Caco-2 (cell line): ENCODE data around the gene KCMF1. TPM values are rescaled to one million over a fixed set of nuclear protein-coding genes. Genes with fewer than 3 reads are reported as not detected.

Source experiments
- BruUV-seq: library from RNA; stranded (reverse); fragments of 400-500 nt; replicated peaks from 2 replicates; lab custom pipeline; 2021; lab: Mats Ljungman, UMichigan
- CTCF ChIA-PET: fragments of 300-600 bp; sonication (Branson Sonifier 250); formaldehyde crosslinking; loops from one replicate; lab custom pipeline; 2022; ENCODE audit warnings: antibody characterized with exemption; lab: Charles Lee
- POLR2A ChIA-PET: fragments of 300-600 bp; sonication (Branson Sonifier 250); formaldehyde crosslinking; loops from one replicate; lab custom pipeline; 2022; ENCODE audit warnings: antibody characterized with exemption; lab: Charles Lee
- DNase-seq, 2 experiments: peaks; one replicate each; pipeline versions ENCODE4 v3.0.0 to v3.0.0-alpha.2; 2020 to 2022
- H3K27me3 ChIP-seq: replicated peaks from 2 replicates; pipeline ENCODE4 v1.6.0; 2011; ENCODE audit warnings: low read length; ENCODE audit not compliant: control insufficient read depth, insufficient read depth
- H3K36me3 ChIP-seq: 2 replicates; pipeline ENCODE4 v1.5.1; 2011; ENCODE audit warnings: low read length; ENCODE audit not compliant: control insufficient read depth, insufficient read depth
- H3K4me1 ChIP-seq: fragments of 250-450 bp; sonication (Bioruptor Pico); 2 replicates; pipeline ENCODE4 v1.5.1; 2020; ENCODE audit warnings: mild to moderate bottlenecking
- H3K4me3 ChIP-seq: 2 replicates; pipeline ENCODE4 v1.5.1; 2011; ENCODE audit warnings: low read depth, mild to moderate bottlenecking, control low read depth, low read length
- H3K9me3 ChIP-seq: fragments of 250-450 bp; sonication (Bioruptor Pico); 2 replicates; pipeline ENCODE4 v1.5.1; 2020; ENCODE audit warnings: mild to moderate bottlenecking, moderate library complexity
- H3K27ac Mint-ChIP-seq: one replicate; pipeline ENCODE4 v1.8.0; 2022; ENCODE audit warnings: mixed read lengths; ENCODE audit not compliant: unreplicated experiment
- H3K27me3 Mint-ChIP-seq: one replicate; pipeline ENCODE4 v1.8.0; 2022; ENCODE audit warnings: mixed read lengths; ENCODE audit not compliant: insufficient read depth, unreplicated experiment
- H3K36me3 Mint-ChIP-seq: one replicate; pipeline ENCODE4 v1.8.0; 2022; ENCODE audit warnings: mild to moderate bottlenecking, mixed read lengths; ENCODE audit not compliant: insufficient read depth, unreplicated experiment
- H3K4me1 Mint-ChIP-seq: one replicate; pipeline ENCODE4 v1.8.0; 2022; ENCODE audit warnings: low read depth, mixed read lengths; ENCODE audit not compliant: unreplicated experiment
- H3K4me3 Mint-ChIP-seq: one replicate; pipeline ENCODE4 v1.8.0; 2022; ENCODE audit warnings: mild to moderate bottlenecking, moderate library complexity, mixed read lengths; ENCODE audit not compliant: unreplicated experiment
- H3K9me3 Mint-ChIP-seq: one replicate; pipeline ENCODE4 v1.8.0; 2022; ENCODE audit warnings: mixed read lengths; ENCODE audit not compliant: unreplicated experiment
- CTCF ChIP-seq, 2 experiments: fragments of 200-600 bp in 1 of 2; IDR thresholded peaks; 1 replicate in 1 of 2; 2 replicates in 1 of 2; pipeline versions ENCODE4 v1.5.1 to v1.8.0; 2011 to 2022; ENCODE audit warnings: antibody characterized with exemption in 1 of 2, control low read depth in 1 of 2, inconsistent platforms in 1 of 2, low read depth in 1 of 2, low read length in 1 of 2, mild to moderate bottlenecking in 1 of 2, moderate library complexity in 1 of 2; ENCODE audit not compliant: insufficient read depth in 1 of 2, severe bottlenecking in 1 of 2, unreplicated experiment in 1 of 2
- intact Hi-C: fragments of 100-400 bp; cut with micrococcal nuclease; formaldehyde crosslinking; loops from one replicate; pipeline ENCODE4 v1.10.0; 2022; ENCODE audit not compliant: unreplicated experiment
- total RNA-seq: library from RNA; stranded (reverse); gene quantifications from 2 replicates; pipeline ENCODE4 v1.2.3, GENCODE V29; 2022

The KCMF1 gene
- total RNA-seq, 1 experiment from 2014 or later, result 81.5 TPM

GRCh38 chr2:85104228-85104627 is 133.3 kb downstream of the KCMF1 start:
- POLR2A ChIA-PET, result no interaction called here
- H3K4me3 ChIP-seq, result no peak overlapping the region
- Mint-ChIP-seq H3K27ac (no peak overlapping the region), H3K4me3 (no peak overlapping the region), H3K4me1 (peaks cover under 1% of the 10 kb centered on the region), H3K27me3 (peaks cover 17% of the 10 kb centered on the region), H3K36me3 (no peaks in the 10 kb centered on the region), H3K9me3 (no peaks in the 10 kb centered on the region)
- no peak for DNase-seq
- BruUV-seq, result no TSS peak
- CTCF ChIA-PET, result no interaction called here
- no peaks in the 10 kb centered on the region for H3K9me3 ChIP-seq
- no peak for TF ChIP-seq CTCF (IDR thresholded peaks at IDR 0.05; ENCODE audit: insufficient read depth in 1 of 2, low read depth in 1 of 2, low read length in 1 of 2, severe bottlenecking in 1 of 2, unreplicated experiment in 1 of 2)
- H3K4me1 ChIP-seq, result no peaks in the 10 kb centered on the region
- no peaks in the 10 kb centered on the region for H3K27me3 ChIP-seq
- H3K36me3 ChIP-seq, result no peaks in the 10 kb centered on the region
- intact Hi-C loops, result no loop called here

- H3K36me3 Mint-ChIP-seq, result no peaks in the 10 kb centered on the region
- no peaks in the 10 kb centered on the region for H3K27me3 ChIP-seq
- H3K27ac Mint-ChIP-seq, result no peak overlapping the region
- peaks cover 10% of the 10 kb centered on the region for H3K27me3 Mint-ChIP-seq
- no peaks in the 10 kb centered on the region for H3K4me1 Mint-ChIP-seq
- DNase-seq, result no peak
- no peaks in the 10 kb centered on the region for H3K4me1 ChIP-seq
- H3K4me3 ChIP-seq, result no peak overlapping the region
- H3K4me3 Mint-ChIP-seq, result no peak overlapping the region
- ChIA-PET POLR2A (no interaction called here), CTCF (no interaction called here)
- H3K9me3 ChIP-seq, result no peaks in the 10 kb centered on the region; the same call in none of the 2 replicates
- BruUV-seq, result no TSS peak
- H3K9me3 Mint-ChIP-seq, result no peaks in the 10 kb centered on the region
- intact Hi-C loops, result no loop called here
- no peak for TF ChIP-seq CTCF (IDR thresholded peaks at IDR 0.05; ENCODE audit: insufficient read depth in 1 of 2, low read depth in 1 of 2, low read length in 1 of 2, severe bottlenecking in 1 of 2, unreplicated experiment in 1 of 2)
- no peaks in the 10 kb centered on the region for H3K36me3 ChIP-seq
Measured at GRCh38 chr2:85106489-85107180, 135.7 kb downstream of the KCMF1 start.

Other genes with a start within 250 kb of the KCMF1 start
- 1.3 and 1.4 TPM in 2 replicates for gene TRABD2A, start 90.1 kb upstream of the KCMF1 start, total RNA-seq
- 1,258 and 1,458 TPM in 2 replicates for gene TMSB10, start 65.5 kb upstream of the KCMF1 start, total RNA-seq
- 27.7 and 29.0 TPM in 2 replicates for gene TCF7L1, start 162.2 kb downstream of the KCMF1 start, total RNA-seq